ENCODE measurements around the gene EAF2. TPM values are rescaled to one million over a fixed set of nuclear protein-coding genes. Genes with fewer than 3 reads are reported as not detected.

EAF2 gene
- total RNA-seq, 1 donor from 2014 or later = 1.4 TPM

DNA sequence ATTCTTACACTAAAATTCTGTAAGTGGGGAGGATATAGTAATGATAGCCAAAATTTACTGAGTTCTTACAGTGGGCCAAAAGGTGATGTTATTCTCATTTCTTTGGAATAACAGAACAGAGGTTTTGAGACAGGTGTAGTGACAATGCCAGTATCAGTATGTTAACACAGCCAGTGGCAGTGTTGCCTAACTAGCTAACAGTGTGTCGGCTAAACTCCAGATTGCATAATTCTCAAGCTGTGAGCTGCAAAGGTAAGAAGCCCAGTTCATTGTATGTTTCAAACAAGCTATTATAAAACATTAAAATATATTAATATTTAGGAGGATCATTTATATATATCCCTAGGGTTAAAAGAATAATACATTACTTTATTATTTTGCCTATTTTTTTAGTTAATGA is 60.1 kb downstream of the EAF2 start:
- Mint-ChIP-seq H3K4me1 (ENCODE audit: low read depth, unreplicated experiment) (no peaks in the 10 kb centered on the region), H3K36me3 (ENCODE audit: unreplicated experiment) (no peaks in the 10 kb centered on the region), H3K9me3 (ENCODE audit: unreplicated experiment) (no peaks in the 10 kb centered on the region), H3K4me3 (ENCODE audit: unreplicated experiment) (no peak overlapping the region), H3K27ac (ENCODE audit: unreplicated experiment) (no peak overlapping the region), H3K27me3 (ENCODE audit: unreplicated experiment) (no peaks in the 10 kb centered on the region)
- TF ChIP-seq, protein P1, sequence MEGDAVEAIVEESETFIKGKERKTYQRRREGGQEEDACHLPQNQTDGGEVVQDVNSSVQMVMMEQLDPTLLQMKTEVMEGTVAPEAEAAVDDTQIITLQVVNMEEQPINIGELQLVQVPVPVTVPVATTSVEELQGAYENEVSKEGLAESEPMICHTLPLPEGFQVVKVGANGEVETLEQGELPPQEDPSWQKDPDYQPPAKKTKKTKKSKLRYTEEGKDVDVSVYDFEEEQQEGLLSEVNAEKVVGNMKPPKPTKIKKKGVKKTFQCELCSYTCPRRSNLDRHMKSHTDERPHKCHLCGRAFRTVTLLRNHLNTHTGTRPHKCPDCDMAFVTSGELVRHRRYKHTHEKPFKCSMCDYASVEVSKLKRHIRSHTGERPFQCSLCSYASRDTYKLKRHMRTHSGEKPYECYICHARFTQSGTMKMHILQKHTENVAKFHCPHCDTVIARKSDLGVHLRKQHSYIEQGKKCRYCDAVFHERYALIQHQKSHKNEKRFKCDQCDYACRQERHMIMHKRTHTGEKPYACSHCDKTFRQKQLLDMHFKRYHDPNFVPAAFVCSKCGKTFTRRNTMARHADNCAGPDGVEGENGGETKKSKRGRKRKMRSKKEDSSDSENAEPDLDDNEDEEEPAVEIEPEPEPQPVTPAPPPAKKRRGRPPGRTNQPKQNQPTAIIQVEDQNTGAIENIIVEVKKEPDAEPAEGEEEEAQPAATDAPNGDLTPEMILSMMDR (IDR thresholded peaks at IDR 0.05; ENCODE audit: partially characterized antibody, unreplicated experiment) = no peak
- DNase-seq = no peak

DNA sequence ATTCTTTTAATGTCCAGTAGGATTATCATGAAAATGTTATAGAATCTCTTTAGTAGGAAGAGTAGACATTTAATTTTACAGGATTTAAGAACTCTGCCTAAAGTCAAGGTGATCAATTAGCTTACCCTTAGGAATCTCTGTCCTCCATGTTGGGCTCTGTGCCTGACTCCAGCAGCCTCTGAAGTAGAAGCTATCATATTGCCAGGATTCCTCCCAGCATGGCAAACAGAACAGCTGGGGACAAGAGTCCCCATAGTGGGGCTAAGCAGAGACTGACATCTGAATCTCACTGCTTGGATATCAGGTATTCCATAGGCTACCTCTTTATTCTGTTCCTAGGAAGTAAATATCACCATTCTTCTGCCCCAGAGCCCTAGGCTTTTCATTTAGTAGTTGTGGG is 60.7 kb downstream of the EAF2 start:
- Mint-ChIP-seq H3K4me3 (ENCODE audit: unreplicated experiment) (no peak overlapping the region), H3K27ac (ENCODE audit: unreplicated experiment) (no peak overlapping the region), H3K4me1 (ENCODE audit: low read depth, unreplicated experiment) (no peaks in the 10 kb centered on the region), H3K27me3 (ENCODE audit: unreplicated experiment) (no peaks in the 10 kb centered on the region), H3K9me3 (ENCODE audit: unreplicated experiment) (no peaks in the 10 kb centered on the region), H3K36me3 (ENCODE audit: unreplicated experiment) (no peaks in the 10 kb centered on the region)
- TF ChIP-seq, protein P1 (IDR thresholded peaks at IDR 0.05; ENCODE audit: partially characterized antibody, unreplicated experiment) = no peak
- DNase-seq = no peak

- TF ChIP-seq, protein P1 (IDR thresholded peaks at IDR 0.05; ENCODE audit: partially characterized antibody, unreplicated experiment) = no peak
- no peak for DNase-seq
- H3K27ac Mint-ChIP-seq (ENCODE audit: unreplicated experiment) = no peak overlapping the region
Measured at GRCh38 chr3:121896823-121897222, 61.8 kb downstream of the EAF2 start.

DNA sequence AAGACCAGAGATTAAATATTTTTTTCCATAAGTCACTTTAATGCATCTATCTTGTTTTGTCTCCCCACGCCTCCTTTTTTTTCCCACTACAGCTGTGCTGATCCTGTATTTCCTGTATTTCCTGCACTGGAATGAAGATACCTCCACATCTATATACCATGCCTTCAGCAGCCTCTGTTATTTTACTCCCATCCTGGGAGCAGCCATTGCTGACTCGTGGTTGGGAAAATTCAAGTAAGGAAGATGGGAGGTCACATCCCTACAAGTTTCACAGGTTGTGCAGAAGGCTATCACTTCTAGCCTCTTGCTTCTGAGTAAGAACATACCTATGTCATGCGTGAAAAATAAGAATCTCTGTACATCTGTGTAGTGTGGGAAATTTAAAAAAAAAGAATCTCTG is 62.3 kb downstream of the EAF2 start:
- H3K36me3 Mint-ChIP-seq (ENCODE audit: unreplicated experiment) = no peaks in the 10 kb centered on the region
- TF ChIP-seq, protein P1 (IDR thresholded peaks at IDR 0.05; ENCODE audit: partially characterized antibody, unreplicated experiment) = no peak
- DNase-seq = no peak
- H3K9me3 Mint-ChIP-seq (ENCODE audit: unreplicated experiment) = no peaks in the 10 kb centered on the region
- no peak overlapping the region for H3K4me3 Mint-ChIP-seq (ENCODE audit: unreplicated experiment)
- H3K27me3 Mint-ChIP-seq (ENCODE audit: unreplicated experiment) = no peaks in the 10 kb centered on the region
- H3K27ac Mint-ChIP-seq (ENCODE audit: unreplicated experiment) = no peak overlapping the region
- H3K4me1 Mint-ChIP-seq (ENCODE audit: low read depth, unreplicated experiment) = no peaks in the 10 kb centered on the region

More at GRCh38 chr3:121896823-121897222, 61.8 kb downstream of the EAF2 start:
- no peaks in the 10 kb centered on the region for H3K9me3 Mint-ChIP-seq (ENCODE audit: unreplicated experiment)
- H3K36me3 Mint-ChIP-seq (ENCODE audit: unreplicated experiment) = no peaks in the 10 kb centered on the region
- H3K4me1 Mint-ChIP-seq (ENCODE audit: low read depth, unreplicated experiment) = no peaks in the 10 kb centered on the region
- no peaks in the 10 kb centered on the region for H3K27me3 Mint-ChIP-seq (ENCODE audit: unreplicated experiment)
- no peak overlapping the region for H3K4me3 Mint-ChIP-seq (ENCODE audit: unreplicated experiment)

GRCh38 chr3:121913305-121913990 is 78.4 kb downstream of the EAF2 start:
- DNase-seq = no peak
- Mint-ChIP-seq H3K4me1 (ENCODE audit: low read depth, unreplicated experiment) (no peaks in the 10 kb centered on the region), H3K27me3 (ENCODE audit: unreplicated experiment) (no peaks in the 10 kb centered on the region), H3K36me3 (ENCODE audit: unreplicated experiment) (no peaks in the 10 kb centered on the region), H3K9me3 (ENCODE audit: unreplicated experiment) (no peaks in the 10 kb centered on the region), H3K4me3 (ENCODE audit: unreplicated experiment) (no peak overlapping the region), H3K27ac (ENCODE audit: unreplicated experiment) (no peak overlapping the region)
- TF ChIP-seq, protein P1 (IDR thresholded peaks at IDR 0.05; ENCODE audit: partially characterized antibody, unreplicated experiment) = no peak

Data from glutamatergic neuron (in vitro differentiated cells).